Peyer's patch (tissue), 4 donors: Measurements from ENCODE around the gene CALU. TPM values are rescaled to one million over a fixed set of nuclear protein-coding genes. Genes with fewer than 3 reads are reported as not detected.

ENCODE experiments used
- DNase-seq, 3 donors: peaks; one replicate each; pipeline ENCODE4 v3.0.0-alpha.2; 2017 to 2019
- H3K27ac ChIP-seq, 4 donors: fragments of 200-600 bp; sonication (generic); one replicate each; pipeline ENCODE4 v1.5.1; 2016 to 2019
- H3K27me3 ChIP-seq, 2 donors: fragments of 200-600 bp; sonication (generic); one replicate each; pipeline ENCODE4 v1.5.1; 2019
- H3K36me3 ChIP-seq, 3 donors: fragments of 200-600 bp; sonication (generic); one replicate each; pipeline ENCODE4 v1.5.1; 2016 to 2019
- H3K4me1 ChIP-seq, 4 donors: fragments of 200-600 bp; sonication (generic); one replicate each; pipeline ENCODE4 v1.5.1; 2016 to 2019
- H3K4me3 ChIP-seq, 4 donors: fragments of 200-600 bp; sonication (generic); 1 replicate in 3 of 4; 2 replicates in 1 of 4; pipeline ENCODE4 v1.5.1; 2016 to 2019; ENCODE audit warnings: mild to moderate bottlenecking in 1 of 4
- H3K9me3 ChIP-seq, 4 donors: fragments of 200-600 bp; sonication (generic); one replicate each; pipeline ENCODE4 v1.5.1; 2016 to 2019; ENCODE audit warnings: mild to moderate bottlenecking in 1 of 4
- CTCF ChIP-seq, 6 experiments: fragments of 450-650 bp in 4 of 6; fragments of 200-600 bp in 2 of 6; sonication (generic) in 1 of 6; IDR thresholded peaks; one replicate each; pipeline ENCODE4 v1.5.1; 2017 to 2019; ENCODE audit warnings: antibody characterized with exemption in 6 of 6, mild to moderate bottlenecking in 3 of 6, moderate library complexity in 1 of 6
- POLR2A ChIP-seq, 2 donors: fragments of 450-650 bp; IDR thresholded peaks; one replicate each; pipeline ENCODE4 v1.5.1; 2017; ENCODE audit warnings: antibody characterized with exemption in 2 of 2, mild to moderate bottlenecking in 2 of 2, moderate library complexity in 2 of 2
- total RNA-seq, 4 donors: library from RNA; depleted of rRNA; stranded (reverse); fragments of >200 nt; gene quantifications; one replicate each; pipeline ENCODE4 v1.1.0, GENCODE V29; 2016

The CALU gene
- total RNA-seq, 4 donors from 2014 or later = 21.6 to 42.1 (median 27.6) TPM

DNA sequence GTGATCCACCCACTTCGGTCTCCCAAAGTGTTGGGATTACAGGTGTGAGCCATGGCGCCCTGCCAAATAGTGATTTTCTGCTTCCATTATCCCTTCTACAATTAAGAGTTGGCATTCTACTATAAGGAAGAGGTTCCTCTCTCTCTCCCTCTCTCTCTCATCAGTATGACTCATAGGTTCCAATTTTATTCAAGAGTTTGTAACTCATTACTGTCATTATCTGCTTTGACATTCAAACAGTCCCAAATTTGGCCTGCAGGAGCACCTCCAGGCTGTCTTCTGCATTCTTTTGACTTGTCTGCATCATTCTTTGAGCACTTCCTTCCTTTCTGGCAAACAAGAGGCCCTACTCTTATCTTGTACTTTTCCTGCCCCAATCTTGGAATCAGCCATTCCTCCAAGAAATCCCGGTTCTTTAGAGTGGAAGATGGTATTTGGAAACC lies 33.2 kb upstream of the CALU start:
- H3K36me3 ChIP-seq = no peaks in the 10 kb centered on the region
- H3K4me3 ChIP-seq = no peak overlapping the region
- DNase-seq = no peak
- H3K4me1 ChIP-seq = no peaks in the 10 kb centered on the region
- H3K9me3 ChIP-seq = no peaks in the 10 kb centered on the region
- TF ChIP-seq CTCF (IDR thresholded peaks at IDR 0.05) = no peak
- no peak for TF ChIP-seq POLR2A (IDR thresholded peaks at IDR 0.05)
- no peak overlapping the region for H3K27ac ChIP-seq
- no peaks in the 10 kb centered on the region for H3K27me3 ChIP-seq

GRCh38 chr7:128707752-128708151 lies 31.4 kb upstream of the CALU start:
- Histone ChIP-seq H3K36me3 (no peaks in the 10 kb centered on the region), H3K4me3 (no peak overlapping the region), H3K27ac (no peak overlapping the region), H3K9me3 (no peaks in the 10 kb centered on the region), H3K27me3 (no peaks in the 10 kb centered on the region), H3K4me1 (no peaks in the 10 kb centered on the region)
- DNase-seq = no peak
- no peak for TF ChIP-seq CTCF (IDR thresholded peaks at IDR 0.05)
- no peak for TF ChIP-seq POLR2A (IDR thresholded peaks at IDR 0.05)

DNA sequence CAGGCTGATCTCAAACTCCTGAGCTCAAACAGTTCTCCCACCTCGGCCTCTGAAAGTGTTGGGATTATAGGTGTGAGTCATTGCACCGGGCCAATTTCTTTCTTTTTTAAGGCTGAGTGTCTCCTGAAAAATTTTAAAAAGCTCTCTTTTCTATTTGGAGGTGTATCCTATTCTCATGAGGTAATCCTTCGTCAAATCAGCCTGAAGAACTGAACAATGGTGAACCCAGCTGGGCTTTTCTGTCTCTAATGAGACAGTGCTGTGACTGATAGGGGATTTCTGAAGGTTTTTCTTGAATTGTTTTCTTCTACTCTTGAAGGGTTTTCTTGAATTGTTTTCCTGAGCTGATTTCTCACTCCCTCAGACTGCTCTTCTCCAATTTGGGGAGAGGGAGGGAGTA lies 30.9 kb upstream of the CALU start:
- Histone ChIP-seq H3K4me3 (no peak overlapping the region), H3K36me3 (no peaks in the 10 kb centered on the region), H3K27ac (no peak overlapping the region), H3K27me3 (no peaks in the 10 kb centered on the region), H3K9me3 (no peaks in the 10 kb centered on the region), H3K4me1 (no peaks in the 10 kb centered on the region)
- TF ChIP-seq POLR2A (IDR thresholded peaks at IDR 0.05) = no peak
- no peak for TF ChIP-seq CTCF (IDR thresholded peaks at IDR 0.05)
- DNase-seq = no peak

DNA sequence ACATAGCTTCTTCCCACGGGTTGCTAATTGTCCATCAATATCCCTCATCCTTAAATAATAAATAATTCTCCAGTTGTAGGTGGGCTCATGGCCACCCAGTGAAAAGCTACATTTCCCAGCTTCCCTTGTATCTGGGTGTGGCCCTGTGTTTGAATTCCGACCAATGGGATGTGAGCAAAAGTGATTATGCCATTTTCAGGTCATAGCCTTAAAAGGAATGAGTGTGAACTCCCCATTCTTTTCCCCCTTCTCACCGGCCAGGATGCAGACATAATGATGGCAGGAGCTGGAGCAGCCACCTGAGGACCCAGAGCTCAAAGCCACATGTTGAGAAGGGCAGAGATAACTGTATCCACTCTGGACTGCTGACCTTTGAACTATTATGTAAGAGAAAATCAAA lies 30.3 kb upstream of the CALU start:
- no peaks in the 10 kb centered on the region for H3K36me3 ChIP-seq
- no peak overlapping the region for H3K4me3 ChIP-seq
- no peaks in the 10 kb centered on the region for H3K4me1 ChIP-seq
- no peaks in the 10 kb centered on the region for H3K9me3 ChIP-seq
- DNase-seq = no peak
- no peak overlapping the region for H3K27ac ChIP-seq
- TF ChIP-seq CTCF (IDR thresholded peaks at IDR 0.05) = no peak
- no peak for TF ChIP-seq POLR2A (IDR thresholded peaks at IDR 0.05)
- no peaks in the 10 kb centered on the region for H3K27me3 ChIP-seq

DNA sequence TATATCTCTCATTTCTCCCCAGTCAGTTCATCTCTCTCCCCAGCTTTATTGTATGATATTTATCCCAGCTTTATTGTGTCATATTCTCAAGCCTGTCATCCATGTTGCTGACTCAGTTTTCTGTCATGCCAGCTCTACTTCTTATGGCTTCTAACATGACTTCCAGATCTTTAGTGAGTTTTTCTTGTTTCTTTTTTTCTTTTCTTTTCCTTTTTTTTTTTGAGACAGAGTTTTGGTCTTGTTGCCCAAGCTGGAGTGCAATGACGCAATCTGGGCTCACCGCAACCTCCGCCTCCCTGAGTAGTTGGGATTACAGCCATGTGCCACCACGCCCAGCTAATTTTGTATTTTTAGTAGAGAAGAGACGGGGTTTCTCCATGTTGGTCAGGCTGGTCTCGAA lies 28.7 kb upstream of the CALU start:
- Histone ChIP-seq H3K4me3 (no peak overlapping the region), H3K36me3 (no peaks in the 10 kb centered on the region), H3K9me3 (no peaks in the 10 kb centered on the region), H3K4me1 (no peaks in the 10 kb centered on the region), H3K27ac (no peak overlapping the region), H3K27me3 (no peaks in the 10 kb centered on the region)
- DNase-seq = no peak
- TF ChIP-seq POLR2A (IDR thresholded peaks at IDR 0.05) (no peak), CTCF (IDR thresholded peaks at IDR 0.05) (no peak)

DNA sequence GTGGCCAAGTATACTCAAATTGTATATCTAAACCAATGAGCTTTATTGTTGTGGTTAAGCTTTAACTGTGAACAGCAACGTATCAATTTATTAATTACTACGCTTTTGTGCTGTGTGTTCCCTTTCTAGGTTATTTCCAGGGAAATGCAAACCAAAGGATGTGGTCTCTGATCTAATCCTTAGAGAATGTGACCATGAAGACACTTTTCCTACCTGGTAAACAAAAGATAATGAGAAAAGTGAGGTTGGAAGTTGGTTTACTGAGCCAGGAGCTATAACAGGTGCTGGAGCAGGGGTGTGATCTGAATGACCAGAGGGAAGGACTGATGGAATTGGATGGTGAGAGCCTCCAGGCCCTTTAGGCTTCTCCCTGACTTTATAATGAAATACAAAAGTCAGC lies 25.4 kb upstream of the CALU start:
- no peaks in the 10 kb centered on the region for H3K27me3 ChIP-seq
- no peak overlapping the region for H3K27ac ChIP-seq
- no peaks in the 10 kb centered on the region for H3K4me1 ChIP-seq
- no peak overlapping the region for H3K4me3 ChIP-seq
- TF ChIP-seq CTCF (IDR thresholded peaks at IDR 0.05) (no peak), POLR2A (IDR thresholded peaks at IDR 0.05) (no peak)
- H3K9me3 ChIP-seq = no peaks in the 10 kb centered on the region
- DNase-seq = no peak
- H3K36me3 ChIP-seq = no peaks in the 10 kb centered on the region
